ENCODE results near the gene COL25A1.

- TF ChIP-seq CTCF (IDR thresholded peaks at IDR 0.05) (no peak), POLR2A (IDR thresholded peaks at IDR 0.05) (no peak)
These were observed 177.4 kb downstream of the COL25A1 start for GRCh38 chr4:109125084-109125483.
